GM10266 (cell line): ENCODE results near the gene ABLIM2.

ENCODE experiments used
- DNase-seq: peaks from one replicate; pipeline ENCODE4 v3.0.0; 2012; ENCODE audit errors: extremely low spot score
- CTCF ChIP-seq: IDR thresholded peaks from 2 replicates; pipeline ENCODE4 v1.5.1; 2012; ENCODE audit warnings: mild to moderate bottlenecking, low read depth; ENCODE audit not compliant: control insufficient read depth, insufficient read depth; ENCODE audit errors: missing control alignments

Gene ABLIM2

GRCh38 chr4:8167291-8167690 is 8.7 kb upstream of the ABLIM2 start:
- TF ChIP-seq CTCF = no peak

GRCh38 chr4:8165374-8165896 is 6.8 kb upstream of the ABLIM2 start:
- no peak for DNase-seq
- no peak for TF ChIP-seq CTCF

More at GRCh38 chr4:8167291-8167690, 8.7 kb upstream of the ABLIM2 start:
- DNase-seq = no peak

GRCh38 chr4:8164687-8165086 is 6.1 kb upstream of the ABLIM2 start:
- TF ChIP-seq CTCF = no peak
- no peak for DNase-seq

- no peak for DNase-seq
- no peak for TF ChIP-seq CTCF
Observed at GRCh38 chr4:8164194-8164565, 5.6 kb upstream of the ABLIM2 start.

GRCh38 chr4:8163436-8164193 is 5.0 kb upstream of the ABLIM2 start:
- TF ChIP-seq CTCF = no peak
- DNase-seq = no peak

- DNase-seq = no peak
- no peak for TF ChIP-seq CTCF
Observed at GRCh38 chr4:8163026-8163425, 4.4 kb upstream of the ABLIM2 start.

- DNase-seq = no peak
- TF ChIP-seq CTCF = no peak
Observed at GRCh38 chr4:8162625-8163024, 4.0 kb upstream of the ABLIM2 start.
